B cell (primary cell): Measurements from ENCODE around the gene POMT1. TPM values are rescaled to one million over a fixed set of nuclear protein-coding genes. Genes with fewer than 3 reads are reported as not detected.
A peak's percentile ranks its signal among the peaks of the same experiment; 100 is the strongest.

Experiments
- ATAC-seq: fragments of 200-7000 bp; cut with Tn5 transposase; one replicate; pipeline ENCODE4 v1.10.0; 2021; ENCODE audit warnings: low read depth, mild to moderate bottlenecking, moderate number of reproducible peaks, moderate library complexity
- CTCF ChIA-PET: fragments of 350-600 bp; sonication (Branson Sonifier 250); formaldehyde crosslinking; loops from one replicate; lab custom pipeline; 2021; ENCODE audit warnings: antibody characterized with exemption, inconsistent platforms; lab: Charles Lee
- POLR2A ChIA-PET: fragments of 350-600 bp; sonication (Branson Sonifier 250); formaldehyde crosslinking; loops from one replicate; lab custom pipeline; 2021; ENCODE audit warnings: antibody characterized with exemption; lab: Charles Lee
- DNase-seq: peaks from one replicate; pipeline ENCODE4 v3.0.0; 2013
- H2AFZ ChIP-seq: 2 replicates; pipeline ENCODE4 v1.6.1; 2012; ENCODE audit warnings: mild to moderate bottlenecking, low read depth, low read length; ENCODE audit not compliant: insufficient read depth, poor library complexity, severe bottlenecking
- H3K27ac ChIP-seq, 2 donors: 1 replicate in 1 of 2; 2 replicates in 1 of 2; pipeline ENCODE4 v1.5.1; 2012 to 2013; ENCODE audit warnings: low read length in 2 of 2, mild to moderate bottlenecking in 2 of 2, moderate library complexity in 1 of 2
- H3K27me3 ChIP-seq, 4 experiments: fragments of 200-600 bp in 1 of 4; sonication (generic) in 1 of 4; replicated peaks in 1 of 4; 1 replicate in 2 of 4; 2 replicates in 2 of 4; pipeline versions ENCODE4 v1.6.1 to v1.7.0; 2013 to 2016; ENCODE audit warnings: low read length in 3 of 4, mild to moderate bottlenecking in 2 of 4, mixed read lengths in 1 of 4, moderate library complexity in 1 of 4; ENCODE audit not compliant: insufficient read depth in 4 of 4, control insufficient read depth in 3 of 4; ENCODE audit errors: control extremely low read depth in 1 of 4
- H3K36me3 ChIP-seq, 2 experiments: replicated peaks in 1 of 2; 1 replicate in 1 of 2; 2 replicates in 1 of 2; pipeline versions ENCODE4 v1.6.1 to v1.7.1; 2013; ENCODE audit warnings: low read length in 1 of 2; ENCODE audit not compliant: insufficient read depth in 2 of 2, control insufficient read depth in 1 of 2; ENCODE audit errors: control extremely low read depth in 1 of 2, extremely low read depth in 1 of 2
- H3K4me1 ChIP-seq, 2 donors: fragments of 200-600 bp in 1 of 2; sonication (generic) in 1 of 2; 1 replicate in 1 of 2; 2 replicates in 1 of 2; pipeline versions ENCODE4 v1.5.1 to v1.6.1; 2013 to 2017; ENCODE audit warnings: low read length in 2 of 2; ENCODE audit not compliant: control insufficient read depth in 2 of 2, insufficient read depth in 2 of 2
- H3K4me2 ChIP-seq: replicated peaks from 2 replicates; pipeline ENCODE3; 2012; ENCODE audit warnings: mild to moderate bottlenecking, low read depth, low read length; ENCODE audit not compliant: poor library complexity, severe bottlenecking
- H3K4me3 ChIP-seq, 5 experiments: fragments of 200-600 bp in 1 of 5; sonication (generic) in 1 of 5; 1 replicate in 3 of 5; 2 replicates in 2 of 5; pipeline versions ENCODE4 v1.5.1 to v1.7.0; 2011 to 2016; ENCODE audit warnings: low read length in 4 of 5, mild to moderate bottlenecking in 4 of 5, low read depth in 2 of 5, control low read depth in 1 of 5, moderate library complexity in 1 of 5; ENCODE audit not compliant: insufficient read depth in 1 of 5; ENCODE audit errors: control extremely low read depth in 1 of 5, extremely low read depth in 1 of 5
- H3K79me2 ChIP-seq: fragments of 200-600 bp; sonication (generic); one replicate; pipeline ENCODE4 v1.6.0; 2016; ENCODE audit warnings: low read length; ENCODE audit not compliant: control insufficient read depth, insufficient read depth
- H3K9ac ChIP-seq: fragments of 200-600 bp; sonication (generic); 2 replicates; pipeline ENCODE4 v1.6.1; 2017; ENCODE audit warnings: mild to moderate bottlenecking, low read length, moderate library complexity
- H3K9me3 ChIP-seq, 3 donors: one replicate each; pipeline versions ENCODE4 v1.6.1 to v1.7.1; 2013; ENCODE audit warnings: low read length in 2 of 3; ENCODE audit not compliant: control insufficient read depth in 2 of 3, insufficient read depth in 1 of 3; ENCODE audit errors: control extremely low read depth in 1 of 3
- H4K20me1 ChIP-seq: 2 replicates; pipeline ENCODE4 v1.6.0; 2012; ENCODE audit warnings: mild to moderate bottlenecking, low read length; ENCODE audit not compliant: insufficient read depth, control insufficient read depth, poor library complexity, severe bottlenecking
- H3K27ac Mint-ChIP-seq: one replicate; pipeline ENCODE4 v1.8.0; 2021; ENCODE audit warnings: mixed read lengths
- H3K27me3 Mint-ChIP-seq: one replicate; pipeline ENCODE4 v1.8.0; 2021; ENCODE audit warnings: mixed read lengths
- H3K4me1 Mint-ChIP-seq: one replicate; pipeline ENCODE4 v1.8.0; 2021; ENCODE audit warnings: mixed read lengths
- H3K4me3 Mint-ChIP-seq: one replicate; pipeline ENCODE4 v1.8.0; 2021; ENCODE audit warnings: mixed read lengths
- H3K9me3 Mint-ChIP-seq: one replicate; pipeline ENCODE4 v1.8.0; 2022; ENCODE audit warnings: mixed read lengths; ENCODE audit not compliant: insufficient read depth
- CTCF ChIP-seq: fragments of 200-600 bp; IDR thresholded peaks from one replicate; pipeline ENCODE4 v1.8.0; 2022; ENCODE audit warnings: antibody characterized with exemption, mild to moderate bottlenecking
- EZH2 ChIP-seq: IDR thresholded peaks from 2 replicates; pipeline ENCODE4 v1.6.1; 2012; ENCODE audit warnings: borderline replicate concordance, low read depth, mild to moderate bottlenecking, moderate library complexity, low read length; ENCODE audit not compliant: insufficient read depth, poor library complexity, severe bottlenecking
- WGBS: methylation state at CpG from one replicate; pipeline ENCODE4 v1.1.5; 2013; ENCODE audit warnings: missing lambda C conversion rate; ENCODE audit not compliant: insufficient coverage; 5-methylcytosine and 5-hydroxymethylcytosine counted together
- intact Hi-C: fragments of 100-400 bp; cut with micrococcal nuclease; formaldehyde crosslinking; loops from one replicate; pipeline ENCODE4 v1.10.0; 2022
- polyA minus RNA-seq: library from RNA; depleted of rRNA, polyadenylated mRNA; stranded (reverse); fragments of >200 nt; gene quantifications from 2 replicates; pipeline ENCODE4 v1.2.3, GENCODE V29; 2012
- polyA plus RNA-seq: library from polyadenylated mRNA; depleted of rRNA; stranded (reverse); fragments of >200 nt; gene quantifications from 2 replicates; pipeline ENCODE4 v1.2.3, GENCODE V29; 2012
- total RNA-seq, 2 donors: library from RNA; stranded (reverse); fragments of 120-200 nt in 1 of 2; gene quantifications; 1 replicate in 1 of 2; 2 replicates in 1 of 2; pipeline versions ENCODE4 v1.2.3 to v1.2.4, GENCODE V29; 2013 to 2022

Gene POMT1
- total RNA-seq (41.9 and 46.7 TPM in 2 replicates), polyA plus RNA-seq (42.0 and 49.0 TPM in 2 replicates), polyA minus RNA-seq (8.7 and 12.8 TPM in 2 replicates)
- 15.5 TPM for total RNA-seq (2013)

DNA sequence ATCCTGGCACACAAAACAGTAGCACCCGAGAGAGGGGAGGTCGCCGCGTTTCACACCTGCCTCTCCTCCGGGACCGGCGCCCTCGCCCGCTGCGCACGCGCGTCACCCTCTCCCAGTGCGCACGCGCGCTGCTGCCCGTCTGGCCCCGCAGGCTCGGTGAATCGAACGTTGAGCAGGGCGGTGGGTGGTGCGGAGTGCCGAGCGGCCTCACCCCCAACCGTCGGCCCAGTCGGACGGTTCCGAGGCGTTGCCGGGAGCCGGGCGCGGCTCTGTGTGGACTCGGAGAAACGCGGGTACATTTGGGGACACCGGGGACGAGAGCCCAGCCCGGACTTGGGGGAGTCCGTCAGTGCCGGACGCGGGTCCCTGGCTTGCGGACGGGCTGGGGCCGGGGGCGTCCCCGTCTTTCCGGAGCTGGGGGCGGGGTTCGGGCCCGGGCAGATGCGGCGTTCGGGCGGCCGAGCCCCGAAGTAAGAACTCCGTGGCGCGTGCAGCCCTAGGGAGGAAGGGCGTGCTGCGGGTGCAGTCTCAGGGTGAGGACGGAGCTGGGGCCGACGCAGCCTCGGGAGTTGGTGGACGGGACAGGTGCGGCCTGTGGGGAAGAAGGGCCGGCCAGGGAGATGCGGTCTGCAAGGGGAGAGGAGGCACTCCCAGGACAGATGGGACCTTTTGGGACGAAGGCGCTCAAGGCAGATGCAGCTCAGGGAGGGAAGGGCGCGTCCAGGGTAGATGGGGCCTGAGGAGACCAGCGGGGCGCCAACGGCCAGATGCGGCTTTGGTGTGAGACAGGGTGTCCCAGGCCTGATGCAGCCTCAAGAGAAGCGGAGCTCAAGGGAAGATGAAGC, at the start of gene POMT1:
TSS of gene POMT1 (plus strand) at position 138 of the 845 bp plus-strand sequence. CDS start 1,301 bp downstream, outside the sequence.
- Histone ChIP-seq H3K36me3 (peaks cover 0 to 15% of the 10 kb centered on the region in 2 experiments), H3K4me3 (peak within 1 kb of the TSS; percentile 63 to 92 (median 86)), H2AFZ (peak within 1 kb of the TSS; percentile 98), H3K4me2 (peak within 1 kb of the TSS; percentile 96), H3K79me2 (peaks cover 28% of the 10 kb centered on the region), H3K27me3 (no peaks in the 10 kb centered on the region), H3K9me3 (no peaks in the 10 kb centered on the region), H3K9ac (peak within 1 kb of the TSS; percentile 94), H3K27ac (peak within 1 kb of the TSS; percentile 27 to 70), H4K20me1 (peaks cover 11% of the 10 kb centered on the region), H3K4me1 (peaks cover 11 to 22% of the 10 kb centered on the region in 2 donors)
- DNase-seq (peak; percentile 93), ATAC-seq (peak; percentile 86)
- TF ChIP-seq EZH2: no peak
- TF ChIP-seq CTCF: no peak
- CTCF ChIA-PET: interaction anchor here (0.7 to 1.8 kb wide), 4 partner anchors 71 to 241 kb away, joined by 3 to 5 read pairs (median 4); no protein-coding TSS in a partner anchor
- POLR2A ChIA-PET: interaction anchor here (0.6 kb wide), 3 partner anchors 110 to 1589 kb away, joined by 3 to 8 read pairs (median 5); no protein-coding TSS in a partner anchor
- Mint-ChIP-seq H3K9me3 (no peaks in the 10 kb centered on the region), H3K27me3 (no peaks in the 10 kb centered on the region), H3K4me3 (peak within 1 kb of the TSS; percentile 94), H3K27ac (peak within 1 kb of the TSS; percentile 88), H3K4me1 (peaks cover 24% of the 10 kb centered on the region)
- WGBS: under 1% methylated on average over 83 of the region's 83 CpGs
- intact Hi-C loops: loop anchor here (1.0 to 10.0 kb wide), 3 partner anchors 28 to 242 kb away; partner anchors contain the start of genes RAPGEF1 and UCK1
